Fibroblast of pulmonary artery (primary cell): Measurements from ENCODE around the gene TRAPPC12.
A peak's percentile ranks its signal among the peaks of the same experiment; 100 is the strongest.
"Not testable (repeated sequence)": the region's sequence is repeated elsewhere in the genome, so short reads cannot be mapped to it uniquely, and the experiment has no call there.

ENCODE experiments used
- DNase-seq: peaks from one replicate; pipeline ENCODE4 v3.0.0-alpha.2; 2010; ENCODE audit warnings: low read depth
- H3K4me3 ChIP-seq: replicated peaks from 2 replicates; pipeline ENCODE4 v1.5.1; 2011; ENCODE audit warnings: low read depth, mild to moderate bottlenecking, control low read depth, low read length, moderate library complexity
- CTCF ChIP-seq: IDR thresholded peaks from 2 replicates; pipeline ENCODE4 v1.5.1; 2011; ENCODE audit warnings: mild to moderate bottlenecking, control low read depth, low read length, inconsistent platforms; ENCODE audit errors: missing control alignments

The TRAPPC12 gene

DNA sequence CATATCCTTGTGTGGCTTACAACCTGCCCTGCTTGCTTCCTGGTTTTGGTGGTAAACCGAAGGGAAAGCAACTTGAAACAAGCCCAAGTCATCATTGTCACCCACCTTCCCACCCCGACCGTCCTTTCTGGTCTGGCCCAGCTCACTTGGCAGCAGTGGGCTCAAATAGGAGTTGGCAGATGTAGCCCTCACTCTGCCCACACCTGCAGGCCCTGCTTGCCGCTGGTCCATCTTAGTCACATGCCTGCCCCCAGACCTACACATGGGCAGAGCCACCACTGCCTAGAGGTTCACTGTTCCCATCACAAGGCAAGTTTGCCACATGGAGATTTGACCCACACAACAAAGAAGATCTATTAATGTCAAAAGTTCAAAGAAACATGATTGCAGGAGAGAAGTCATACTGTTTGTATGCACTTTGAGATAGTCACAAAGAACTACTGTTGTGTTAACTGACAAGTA is 11.2 kb upstream of the TRAPPC12 start:
- H3K4me3 ChIP-seq, result no peak overlapping the region
- TF ChIP-seq CTCF, result no peak
- no peak for DNase-seq

- not testable (repeated sequence) for DNase-seq, H3K4me3 ChIP-seq
Measured at GRCh38 chr2:3369340-3370181, 9.9 kb upstream of the TRAPPC12 start.

- no peak for DNase-seq
- no peak for TF ChIP-seq CTCF
- H3K4me3 ChIP-seq, result peak overlapping the region; percentile 92
Measured at GRCh38 chr2:3376821-3377220, 2.7 kb upstream of the TRAPPC12 start.

DNA sequence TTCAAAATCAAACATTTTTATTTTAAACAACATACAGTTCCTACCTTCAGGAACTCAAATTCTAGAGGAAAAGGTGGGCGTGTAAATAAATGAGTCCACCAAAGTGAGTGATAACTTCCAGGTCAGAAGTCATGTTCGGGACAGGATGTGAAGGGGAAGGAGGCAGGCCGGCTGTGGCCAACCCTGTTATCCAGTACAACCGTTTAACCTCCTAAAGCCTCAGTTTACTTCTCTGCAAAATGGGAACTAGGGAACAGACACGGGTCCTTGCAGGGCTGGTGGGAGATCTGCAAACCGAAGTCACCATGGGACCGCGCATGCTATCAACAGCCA is 2.2 kb upstream of the TRAPPC12 start:
- peak overlapping the region; percentile 92 for H3K4me3 ChIP-seq
- TF ChIP-seq CTCF, result no peak
- peak; percentile 55 for DNase-seq

DNA sequence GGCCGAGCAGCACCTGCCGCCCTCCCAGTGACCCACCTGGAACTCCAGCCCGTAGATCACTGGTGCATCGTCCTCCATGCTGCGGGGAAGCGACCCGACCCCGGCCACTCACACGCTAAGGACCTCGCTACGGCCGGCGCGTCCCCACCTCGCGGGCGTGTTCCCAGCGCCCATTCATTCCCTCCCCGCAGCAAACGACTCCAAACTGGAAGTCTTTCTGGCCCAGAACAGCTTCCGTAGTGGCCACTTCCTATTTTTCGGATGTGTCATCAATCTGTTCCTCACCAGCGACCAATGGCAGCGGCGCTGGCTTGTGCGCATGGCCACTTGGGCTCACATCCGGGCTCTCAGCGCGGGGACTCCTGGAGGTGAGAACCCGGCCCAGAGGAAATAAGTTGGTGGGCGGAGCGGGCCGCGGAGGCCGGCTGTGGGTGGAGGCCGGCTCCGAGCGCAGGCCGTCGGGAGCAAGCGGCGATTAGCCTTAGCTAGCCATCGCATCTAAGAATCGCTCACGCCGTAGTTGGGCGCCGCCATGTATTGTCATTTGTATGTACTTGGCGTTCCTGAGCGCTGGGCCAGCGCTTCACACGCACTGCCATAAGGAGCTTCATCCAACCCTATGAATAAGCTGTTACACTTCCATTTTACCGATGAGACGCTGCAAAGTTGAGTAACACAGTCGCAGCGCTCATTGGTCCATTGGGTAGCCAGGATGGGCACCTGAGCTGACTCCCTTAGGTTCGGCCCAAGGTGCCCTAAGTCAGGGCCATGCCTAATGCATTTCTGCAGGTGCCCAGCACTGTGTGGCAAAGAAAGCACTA is 1.7 kb upstream of the TRAPPC12 start, which contains the start of gene EIPR1:
EIPR1 (minus strand) TSS at position 207 of the 821 bp plus-strand sequence; CDS start at position 78, 129 bp downstream.
- no peak for TF ChIP-seq CTCF
- peak within 1 kb of the TSS; percentile 92 for H3K4me3 ChIP-seq
- peak; percentile 99 for DNase-seq

DNA sequence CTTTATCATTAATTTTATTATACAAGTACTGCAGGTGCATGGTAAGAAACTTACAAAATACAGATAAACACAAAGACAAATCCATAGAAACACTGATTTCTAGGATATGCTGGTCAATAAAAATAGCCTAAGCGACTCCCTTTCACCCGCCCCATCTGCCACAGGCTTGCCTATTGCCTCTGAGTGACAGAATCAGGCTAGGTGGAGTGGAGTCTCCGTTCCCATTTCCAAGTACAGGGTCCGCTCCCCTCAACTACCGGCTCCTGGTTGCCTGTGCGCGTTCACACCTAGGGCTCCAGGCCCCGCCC is 201 bp upstream of the TRAPPC12 start:
- no peak for TF ChIP-seq CTCF
- no peak for DNase-seq
- H3K4me3 ChIP-seq, result peak overlapping the region; percentile 79

- no peak for DNase-seq
- no peak for TF ChIP-seq CTCF
- H3K4me3 ChIP-seq, result no peak overlapping the region
Measured at GRCh38 chr2:3386448-3386958, 7.0 kb downstream of the TRAPPC12 start.
